HG02852 (cell line): ENCODE data around the gene AKR1D1.
"Not testable (repeated sequence)": the region's sequence is repeated elsewhere in the genome, so short reads cannot be mapped to it uniquely, and the experiment has no call there.

Experiments
- ATAC-seq: cut with Tn5 transposase; IDR thresholded peaks from one replicate; pipeline ENCODE4 v1.9.1; 2021; ENCODE audit warnings: mild to moderate bottlenecking, moderate library complexity; ENCODE audit not compliant: unreplicated experiment

AKR1D1 gene, protein sequence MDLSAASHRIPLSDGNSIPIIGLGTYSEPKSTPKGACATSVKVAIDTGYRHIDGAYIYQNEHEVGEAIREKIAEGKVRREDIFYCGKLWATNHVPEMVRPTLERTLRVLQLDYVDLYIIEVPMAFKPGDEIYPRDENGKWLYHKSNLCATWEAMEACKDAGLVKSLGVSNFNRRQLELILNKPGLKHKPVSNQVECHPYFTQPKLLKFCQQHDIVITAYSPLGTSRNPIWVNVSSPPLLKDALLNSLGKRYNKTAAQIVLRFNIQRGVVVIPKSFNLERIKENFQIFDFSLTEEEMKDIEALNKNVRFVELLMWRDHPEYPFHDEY

DNA sequence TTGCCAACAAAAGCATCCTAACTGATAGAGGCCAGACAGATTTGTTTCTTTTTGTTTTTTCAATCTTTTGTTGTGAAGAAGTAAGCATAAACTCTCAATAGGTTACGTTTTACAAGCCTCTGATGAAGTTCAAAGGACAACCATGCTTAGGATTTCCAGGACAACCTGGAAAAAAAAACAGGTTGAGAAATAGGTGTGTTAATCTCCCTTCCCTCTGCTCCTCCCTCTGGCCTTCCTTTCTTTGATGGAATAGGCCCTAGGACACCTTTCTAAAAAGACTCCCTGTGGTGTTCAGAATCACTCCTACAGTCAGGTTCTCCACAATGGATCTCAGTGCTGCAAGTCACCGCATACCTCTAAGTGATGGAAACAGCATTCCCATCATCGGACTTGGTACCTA is at the start of gene AKR1D1:
Gene AKR1D1 (plus strand): TSS at position 264 of the 400 bp plus-strand sequence. CDS start 60 bp downstream, at position 324.
- ATAC-seq, result no peak

DNA sequence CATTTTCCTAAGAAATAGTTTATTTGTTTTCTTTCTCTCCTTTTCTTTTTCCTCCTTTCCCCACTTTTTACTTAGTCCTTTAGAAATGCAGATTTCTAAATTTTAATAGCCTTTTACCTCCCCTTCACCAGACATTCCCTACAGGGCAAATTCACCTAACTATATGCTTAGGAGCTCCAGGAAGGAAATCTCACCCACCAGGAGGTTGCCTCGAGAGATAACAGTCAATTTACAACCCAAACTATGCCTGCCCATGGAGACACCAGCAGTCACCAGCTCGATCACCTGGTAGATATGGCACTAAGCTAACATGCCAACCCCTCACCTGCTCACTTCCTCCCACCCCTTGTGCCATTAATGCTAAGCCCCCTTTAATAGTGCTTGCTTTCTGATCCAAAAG is 49.2 kb upstream of the AKR1D1 start:
- no peak for ATAC-seq

DNA sequence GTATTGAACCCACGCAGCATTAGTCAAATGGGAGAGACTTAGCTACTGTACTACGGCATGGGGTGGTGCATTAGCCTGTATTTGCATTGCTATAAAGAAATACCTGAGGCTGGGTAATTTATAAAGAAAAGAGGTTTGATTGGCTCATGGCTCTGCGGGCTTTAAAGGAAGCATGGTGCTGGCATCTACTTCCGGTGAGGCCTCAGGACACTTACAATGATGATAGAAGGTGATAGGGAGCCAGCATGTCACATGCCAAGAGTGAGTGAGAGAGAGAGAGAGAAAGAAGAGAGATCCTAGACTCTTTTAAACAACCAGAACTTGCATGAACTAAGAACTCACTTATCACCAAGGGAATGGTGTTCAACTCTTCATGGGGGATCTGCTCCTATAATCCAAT is 47.1 kb upstream of the AKR1D1 start:
- no peak for ATAC-seq

DNA sequence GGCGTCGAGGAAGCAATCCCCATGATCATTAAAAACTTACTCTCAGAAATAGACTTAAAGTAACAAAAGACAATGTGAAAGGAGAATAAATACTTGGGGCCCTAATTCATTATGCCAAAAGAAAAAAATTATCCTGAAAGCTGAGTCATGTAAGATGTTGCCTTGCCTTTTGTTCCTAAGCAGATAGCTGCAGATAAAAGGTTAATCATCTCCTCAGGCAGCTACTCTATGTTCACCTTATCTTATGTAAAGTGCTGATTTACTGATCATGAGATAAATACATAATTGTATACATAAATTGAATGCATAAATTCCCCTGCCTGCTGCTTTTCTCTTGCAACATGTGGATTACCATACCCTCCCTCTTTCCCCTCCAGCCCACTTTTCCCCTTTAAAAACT is 46.3 kb upstream of the AKR1D1 start:
- ATAC-seq, result no peak

DNA sequence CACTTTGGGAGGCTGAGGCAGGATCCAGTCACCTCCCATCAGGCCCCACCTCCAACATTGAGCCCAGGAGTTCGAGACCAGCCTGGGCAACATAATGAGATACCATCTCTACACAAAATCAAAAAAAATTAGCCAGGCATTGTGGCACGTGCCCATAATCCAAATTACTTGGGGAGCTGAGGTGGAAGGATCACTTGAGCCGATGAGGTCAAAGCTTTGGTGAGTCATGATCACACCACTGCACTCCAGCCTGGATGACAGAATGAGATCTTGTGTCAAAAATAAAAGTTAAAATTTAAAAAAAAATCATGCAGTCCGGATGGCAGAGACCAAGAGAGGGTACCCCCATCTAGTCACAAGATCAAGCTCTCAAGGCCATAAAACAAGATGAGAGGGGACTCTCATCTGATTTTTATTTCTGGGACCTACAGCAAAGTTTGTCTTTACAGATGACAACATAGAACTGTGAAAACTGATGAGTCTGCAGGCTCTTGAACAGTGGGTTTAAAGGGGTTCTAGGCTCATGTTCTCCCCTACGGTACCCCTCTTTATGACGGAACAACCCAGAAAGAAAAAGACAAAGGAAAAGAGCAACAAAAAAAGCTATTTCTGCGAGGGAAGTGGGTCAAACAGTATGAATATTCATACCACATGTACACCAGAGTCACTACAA is 45.4 kb upstream of the AKR1D1 start:
- ATAC-seq, result no peak

DNA sequence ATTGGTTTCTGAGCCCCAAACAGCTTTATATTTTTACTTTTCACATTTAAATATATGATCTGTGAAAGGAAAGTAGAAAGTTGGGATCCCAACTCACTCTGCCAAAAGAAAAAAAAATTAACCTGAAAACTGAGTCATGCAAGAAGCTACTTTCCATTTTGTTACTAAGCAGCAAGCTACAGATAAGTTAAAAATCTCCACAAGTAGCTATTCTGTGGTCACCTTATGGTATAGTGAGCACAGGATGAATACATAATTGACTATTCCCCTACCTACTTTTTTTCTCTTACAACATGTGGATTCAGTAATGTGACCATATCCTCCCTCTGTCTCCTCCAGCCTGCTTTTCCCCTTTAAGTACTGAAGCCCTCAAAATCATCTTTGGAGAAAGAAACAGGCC is 44.1 kb upstream of the AKR1D1 start:
- peak; percentile 76 for ATAC-seq

DNA sequence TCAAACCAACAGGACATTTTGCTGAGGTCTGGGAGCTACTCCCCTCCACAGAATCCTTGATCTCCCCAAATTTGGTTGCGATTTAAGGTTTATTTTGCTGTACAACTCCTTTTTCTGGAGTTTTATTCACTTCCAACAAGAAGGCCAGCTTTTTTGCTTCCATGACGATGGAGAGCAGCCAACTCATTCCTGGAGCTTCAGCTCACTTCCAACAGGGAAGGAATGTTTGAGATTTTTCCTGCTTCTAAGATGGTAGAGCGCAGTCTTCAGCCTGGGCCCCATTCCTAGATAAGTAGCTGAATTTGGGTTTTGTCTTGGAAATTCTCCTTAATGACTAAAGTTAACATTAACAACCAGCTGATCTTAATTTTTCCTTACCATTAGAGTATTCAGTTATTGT is 43.5 kb upstream of the AKR1D1 start:
- no peak for ATAC-seq

DNA sequence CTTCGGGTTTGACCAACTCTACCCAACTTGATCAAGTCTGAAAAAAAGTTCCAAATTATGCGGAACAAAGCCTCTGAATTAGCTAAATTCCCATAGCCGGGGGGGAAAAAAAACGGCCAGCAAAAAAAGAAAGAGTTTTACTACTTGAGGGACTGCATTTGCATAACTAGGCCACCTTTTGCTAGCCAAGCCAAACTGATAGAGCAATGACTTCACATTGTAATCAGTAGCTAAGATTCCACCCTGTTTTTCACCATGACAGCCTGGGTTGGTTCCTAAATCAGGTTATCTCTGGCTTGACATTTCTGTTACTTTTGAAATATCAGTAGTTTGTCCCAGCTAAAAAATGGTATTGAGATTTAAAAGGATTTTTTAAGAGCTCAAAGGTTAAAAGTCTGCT is 43.0 kb upstream of the AKR1D1 start:
- ATAC-seq, result no peak

DNA sequence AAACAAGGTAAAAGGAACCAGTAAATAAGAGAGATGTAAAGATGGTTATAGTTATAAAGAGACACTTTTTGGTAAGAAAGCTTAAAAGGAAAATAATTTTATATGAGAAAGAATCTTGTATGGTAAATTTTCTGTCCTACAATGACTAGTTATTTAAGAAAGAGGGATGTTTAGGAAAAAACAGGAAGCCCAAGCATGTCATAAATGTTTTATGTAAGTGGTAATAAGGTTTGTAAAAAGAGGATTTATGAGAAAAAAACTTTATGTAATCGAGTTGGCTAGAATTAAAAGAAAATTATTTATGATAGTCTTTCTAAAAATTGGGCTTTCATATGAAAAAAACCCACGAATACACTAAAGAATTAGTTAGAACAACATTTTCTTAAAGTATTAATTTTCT is 40.1 kb upstream of the AKR1D1 start:
- ATAC-seq, result no peak

DNA sequence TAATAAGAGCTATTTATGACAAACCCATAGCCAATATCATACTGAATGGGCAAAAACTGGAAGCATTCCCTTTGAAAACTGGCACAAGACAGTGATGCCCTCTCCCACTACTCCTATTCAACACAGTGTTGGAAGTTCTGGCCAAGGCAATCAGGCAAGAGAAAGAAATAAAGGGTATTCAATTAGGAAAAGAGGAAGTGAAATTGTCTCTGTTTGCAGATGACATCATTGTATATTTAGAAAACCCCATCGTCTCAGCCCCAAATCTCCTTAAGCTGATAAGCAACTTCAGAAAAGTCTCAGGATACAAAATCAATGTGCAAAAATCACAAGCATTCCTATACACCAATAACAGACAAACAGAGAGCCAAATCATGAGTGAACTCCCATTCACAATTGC is 36.2 kb upstream of the AKR1D1 start:
- ATAC-seq, result not testable (repeated sequence)

DNA sequence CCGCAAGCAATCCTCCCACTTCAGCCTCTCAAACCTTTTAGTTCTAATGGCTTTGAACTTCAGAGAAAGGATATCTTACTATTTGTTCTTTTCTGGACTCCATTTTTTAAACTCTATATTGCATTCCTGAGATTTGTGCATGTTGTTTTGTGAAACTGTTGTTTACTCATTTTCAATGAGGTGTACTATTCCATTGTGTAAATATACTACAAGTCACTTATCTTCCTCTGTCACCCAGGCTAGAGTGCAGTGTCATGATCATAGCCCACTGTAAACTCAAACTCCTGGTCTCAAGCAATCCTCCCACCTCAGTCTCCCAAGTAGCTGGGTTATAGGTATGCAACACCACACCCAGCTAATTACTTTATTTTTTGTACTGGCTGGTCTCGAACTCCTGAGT is 31.4 kb upstream of the AKR1D1 start:
- no peak for ATAC-seq

DNA sequence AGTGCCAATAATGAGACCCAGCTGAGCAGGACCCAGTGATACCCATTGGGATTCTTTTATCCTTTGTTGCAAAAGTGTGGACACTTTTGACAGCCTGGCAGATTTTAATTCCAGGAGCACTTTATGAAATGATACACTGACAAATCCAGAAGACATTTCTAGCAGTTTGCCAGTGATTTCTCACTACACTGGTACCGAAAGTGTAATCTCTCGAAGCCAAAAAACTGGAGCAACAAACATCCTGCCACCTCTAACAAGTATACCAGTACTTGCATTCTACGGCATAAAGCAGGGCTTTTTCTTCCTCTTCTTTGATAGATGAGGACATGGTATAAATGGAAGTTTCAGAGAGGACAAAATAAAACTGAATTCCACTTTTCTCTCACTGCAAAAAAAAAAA is 28.4 kb upstream of the AKR1D1 start:
- no peak for ATAC-seq

DNA sequence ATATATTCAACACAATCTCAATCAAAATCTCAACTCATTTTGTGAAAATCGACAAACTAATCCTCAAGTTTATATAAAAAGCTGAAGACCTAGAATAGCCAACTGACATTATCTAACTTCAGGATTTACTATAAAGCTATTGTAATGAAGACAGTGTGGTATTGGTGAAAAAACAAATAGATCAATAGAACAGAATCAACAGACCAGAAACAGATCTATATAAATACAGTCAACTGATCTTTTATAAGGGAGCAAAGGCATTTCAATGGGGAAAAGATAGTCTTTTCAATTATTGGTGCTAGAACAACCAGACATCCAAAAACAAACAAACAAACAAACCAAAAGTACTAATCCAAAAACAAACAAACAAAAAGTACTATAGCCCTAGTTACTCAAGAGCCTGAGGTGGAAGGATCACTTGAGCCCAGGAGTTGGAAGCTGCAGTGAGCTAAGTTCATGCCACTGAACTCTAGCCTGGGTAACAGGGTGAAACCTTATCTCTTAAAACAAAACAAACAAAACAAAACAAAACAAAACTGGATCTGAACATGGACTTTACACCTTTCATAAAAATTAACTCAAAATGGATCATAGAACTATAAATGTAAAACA is 26.6 kb upstream of the AKR1D1 start:
- no peak for ATAC-seq

DNA sequence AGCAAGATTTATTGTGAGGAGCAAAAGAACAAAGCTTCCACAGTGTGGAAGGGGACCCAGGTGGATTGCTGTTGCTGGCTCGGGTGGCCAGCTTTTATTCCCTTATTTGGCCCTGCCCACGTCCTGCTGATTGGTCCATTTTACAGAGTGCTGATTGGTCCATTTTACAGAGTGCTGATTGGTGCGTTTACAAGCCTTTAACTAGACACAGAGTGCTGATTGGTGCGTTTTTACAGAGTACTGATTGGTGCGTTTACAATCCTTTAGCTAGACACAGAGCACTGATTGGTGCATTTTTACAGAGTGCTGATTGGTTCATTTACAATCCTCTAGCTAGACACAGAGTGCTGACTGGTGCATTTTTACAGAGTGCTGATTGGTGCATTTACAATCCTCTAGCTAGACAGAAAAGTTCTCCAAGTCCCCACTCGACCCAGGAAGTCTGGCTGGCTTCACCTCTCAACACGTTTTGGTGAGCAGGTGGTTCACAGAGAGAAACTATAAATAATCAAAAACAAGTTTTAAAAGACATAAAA is 24.5 kb upstream of the AKR1D1 start:
- not testable (repeated sequence) for ATAC-seq

DNA sequence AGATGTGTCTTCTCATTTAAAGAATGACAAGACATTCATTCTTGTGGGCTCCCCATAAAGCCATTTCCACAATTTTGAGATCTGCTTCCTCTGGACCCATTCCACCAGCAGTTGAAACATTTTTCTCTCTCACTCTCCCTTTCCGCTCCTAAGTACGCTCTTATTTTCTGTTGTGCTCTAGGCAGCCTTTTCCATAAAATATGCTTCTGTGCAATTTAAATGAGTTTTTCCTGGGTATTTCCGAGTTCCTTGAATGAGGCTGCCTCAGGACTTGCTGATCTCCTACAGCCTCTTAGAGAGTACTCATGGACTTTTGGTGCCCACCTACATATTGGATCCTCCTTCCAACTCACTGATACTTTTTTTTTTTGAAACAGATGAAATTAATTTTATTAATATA is 23.6 kb upstream of the AKR1D1 start:
- ATAC-seq, result no peak

DNA sequence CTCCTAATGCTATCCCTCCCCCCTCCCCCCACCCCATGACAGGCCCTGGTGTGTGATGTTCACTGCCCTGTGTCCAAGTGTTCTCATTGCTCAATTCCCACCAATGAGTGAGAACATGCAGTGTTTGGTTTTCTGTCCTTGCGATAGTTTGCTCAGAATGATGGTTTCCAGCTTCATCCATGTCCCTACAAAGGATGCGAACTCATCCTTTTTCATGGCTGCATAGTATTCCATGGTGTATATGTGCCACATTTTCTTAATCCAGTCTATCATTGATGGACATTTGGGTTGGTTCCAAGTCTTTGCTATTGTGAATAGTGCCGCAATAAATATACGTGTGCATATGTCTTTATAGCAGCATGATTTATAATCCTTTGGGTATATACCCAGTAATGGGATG is 20.6 kb upstream of the AKR1D1 start:
- ATAC-seq, result not testable (repeated sequence)

DNA sequence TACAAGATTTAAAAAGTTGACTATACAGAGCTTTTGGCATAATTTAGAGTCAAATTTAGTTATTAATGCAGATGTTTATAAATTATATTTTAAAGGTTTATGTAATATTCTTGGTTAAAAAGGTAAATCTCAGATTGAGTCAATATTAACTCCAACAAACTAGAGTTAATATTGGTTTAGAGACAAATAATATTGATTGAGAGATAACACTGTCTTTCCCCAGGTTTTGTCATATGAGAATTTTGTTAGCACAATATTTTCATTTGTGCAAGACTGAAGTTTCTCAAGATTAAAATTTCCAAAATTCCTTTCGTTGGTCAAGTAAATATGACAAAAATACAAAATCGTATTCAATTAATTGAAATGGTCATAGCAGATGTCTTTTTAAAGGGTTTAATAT is 12.9 kb upstream of the AKR1D1 start:
- no peak for ATAC-seq

DNA sequence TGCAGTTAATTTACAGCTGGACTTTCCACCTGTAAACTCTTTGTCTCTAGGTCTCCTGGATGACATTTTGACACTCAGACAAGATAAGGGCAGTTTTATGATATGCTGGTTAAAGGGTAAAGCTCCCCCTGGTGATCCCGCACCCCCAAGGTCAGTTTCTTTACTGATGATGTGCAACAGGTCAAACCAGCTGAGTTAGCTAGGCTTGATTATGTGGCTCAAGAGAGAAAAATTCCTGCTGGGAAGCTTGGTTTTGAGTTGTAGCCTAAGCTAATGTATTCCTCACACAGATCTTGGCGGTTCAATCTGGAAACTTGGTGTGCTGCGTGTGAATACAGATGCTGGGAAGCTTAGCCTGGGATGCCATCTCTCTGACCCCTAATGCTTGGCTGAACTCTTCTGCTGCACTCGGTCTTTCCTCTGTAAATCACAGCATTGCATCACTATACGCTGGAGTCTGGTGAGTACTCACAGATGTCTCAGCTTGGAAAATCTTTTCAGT is 11.4 kb upstream of the AKR1D1 start:
- no peak for ATAC-seq

DNA sequence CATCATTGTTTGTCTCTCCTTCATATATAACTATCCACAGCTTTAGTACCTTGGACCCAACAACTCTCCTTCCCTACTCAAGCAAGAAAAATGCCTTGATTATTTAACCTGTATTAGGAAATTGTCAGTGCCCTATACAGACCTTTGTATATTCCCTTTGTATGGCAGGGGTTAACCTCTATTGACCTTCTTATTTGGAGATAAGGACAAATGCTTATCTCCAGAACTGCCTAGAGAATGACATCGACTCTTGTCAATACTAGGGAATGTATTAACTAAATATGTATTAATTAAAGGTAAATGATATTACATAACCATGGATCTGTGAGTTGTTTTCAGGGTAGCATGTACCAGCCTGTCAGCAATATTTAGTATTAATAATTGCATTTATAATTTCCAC is 10.4 kb upstream of the AKR1D1 start:
- ATAC-seq, result no peak

DNA sequence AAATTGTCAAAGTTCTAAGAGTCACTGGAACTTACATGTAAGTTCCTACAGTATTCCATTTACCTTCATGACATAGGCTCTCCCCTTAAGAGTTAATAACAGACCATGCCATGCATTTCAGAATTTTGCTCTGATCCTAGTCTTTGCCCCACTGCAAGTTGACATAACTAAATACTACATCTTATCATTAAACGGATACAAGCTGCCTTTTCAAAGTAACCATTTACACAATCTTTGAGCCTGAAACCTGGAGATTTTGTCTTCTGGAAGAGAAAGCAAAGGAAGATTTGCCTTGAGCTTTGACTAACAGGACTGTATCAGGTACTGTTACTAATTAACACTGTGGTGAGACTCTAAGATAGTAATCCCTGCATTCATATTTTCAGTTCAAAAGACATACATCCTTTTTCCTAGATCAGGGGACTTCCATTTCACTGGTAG is 9.3 kb upstream of the AKR1D1 start:
- ATAC-seq, result no peak

DNA sequence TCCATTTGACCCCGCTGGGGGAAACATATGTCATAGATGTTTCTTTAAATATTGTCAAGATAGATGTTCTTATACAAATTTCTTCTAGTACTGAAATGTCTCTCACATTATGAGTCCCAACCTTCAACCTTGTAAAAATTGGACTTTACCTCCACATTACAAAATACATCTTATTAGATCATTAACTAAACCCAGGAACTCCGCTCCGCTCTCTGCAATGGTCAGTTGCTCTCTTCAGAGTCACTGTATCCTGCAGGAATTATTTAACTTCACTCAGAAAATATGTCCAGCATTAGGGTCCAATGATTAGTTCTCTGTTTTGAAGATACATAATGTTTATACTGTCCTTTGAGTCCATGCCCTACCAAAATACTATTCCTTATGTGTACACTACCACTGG is 8.5 kb upstream of the AKR1D1 start:
- ATAC-seq, result no peak

DNA sequence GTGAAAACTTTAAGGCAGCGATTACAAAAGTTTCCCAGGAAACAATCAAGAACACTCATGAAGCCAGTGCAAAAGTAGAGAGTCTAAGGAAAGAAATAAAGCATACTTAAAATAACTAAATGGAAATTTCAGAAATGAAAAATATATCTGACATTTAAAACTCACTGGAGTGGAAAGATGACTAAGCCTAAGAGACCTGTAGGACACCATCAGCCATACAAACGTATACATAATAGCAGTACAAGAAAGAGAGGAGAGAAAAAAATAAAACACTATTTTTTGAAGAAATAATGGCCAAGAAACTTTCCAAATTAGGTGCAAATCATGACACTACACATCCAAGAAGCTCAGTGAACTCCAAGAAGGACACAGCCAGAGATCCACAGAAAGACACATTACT is 5.4 kb upstream of the AKR1D1 start:
- no peak for ATAC-seq
